Stimulated activated CD8-positive, alpha-beta memory T cell treated with anti-CD3 and anti-CD28 coated beads, Interleukin-15, amount 100 ng/mL, for 1 hour (primary cell): ENCODE results near the gene GNG4.
"Not testable (repeated sequence)": the region's sequence is repeated elsewhere in the genome, so short reads cannot be mapped to it uniquely, and the experiment has no call there.

Experiments
- DNase-seq: peaks from one replicate; pipeline ENCODE4 v3.0.0-alpha.2; 2020; ENCODE audit warnings: low read depth

The GNG4 gene

GRCh38 chr1:235625831-235626230, 23.8 kb downstream of the GNG4 start:
- DNase-seq = no peak

GRCh38 chr1:235625340-235625739, 24.2 kb downstream of the GNG4 start:
- no peak for DNase-seq

GRCh38 chr1:235624721-235625333, 24.8 kb downstream of the GNG4 start:
- no peak for DNase-seq

GRCh38 chr1:235622936-235623779, 26.4 kb downstream of the GNG4 start:
- no peak for DNase-seq

- DNase-seq = not testable (repeated sequence)
These were observed 30.4 kb downstream of the GNG4 start for GRCh38 chr1:235619149-235619548.

- no peak for DNase-seq
These were observed 31.8 kb downstream of the GNG4 start for GRCh38 chr1:235617808-235618207.

- no peak for DNase-seq
These were observed 32.4 kb downstream of the GNG4 start for GRCh38 chr1:235617140-235617539.

GRCh38 chr1:235614442-235614954, 35.1 kb downstream of the GNG4 start:
- no peak for DNase-seq

GRCh38 chr1:235613602-235614001, 36.0 kb downstream of the GNG4 start:
- no peak for DNase-seq

- DNase-seq = no peak
These were observed 36.8 kb downstream of the GNG4 start for GRCh38 chr1:235612761-235613160.

GRCh38 chr1:235610157-235610556, 39.4 kb downstream of the GNG4 start:
- DNase-seq = no peak

- no peak for DNase-seq
These were observed 41.3 kb downstream of the GNG4 start for GRCh38 chr1:235608278-235608677.

GRCh38 chr1:235607284-235607683, 42.3 kb downstream of the GNG4 start:
- DNase-seq = no peak

GRCh38 chr1:235601104-235601503, 48.5 kb downstream of the GNG4 start:
- DNase-seq = no peak

- no peak for DNase-seq
These were observed 50.0 kb downstream of the GNG4 start for GRCh38 chr1:235599536-235599935.

GRCh38 chr1:235597867-235598553, 51.6 kb downstream of the GNG4 start:
- no peak for DNase-seq

- no peak for DNase-seq
These were observed 54.5 kb downstream of the GNG4 start for GRCh38 chr1:235595079-235595478.

GRCh38 chr1:235594281-235594895, 55.2 kb downstream of the GNG4 start:
- DNase-seq = not testable (repeated sequence)

- no peak for DNase-seq
These were observed 60.6 kb downstream of the GNG4 start for GRCh38 chr1:235588916-235589515.

GRCh38 chr1:235588156-235588555, 61.4 kb downstream of the GNG4 start:
- no peak for DNase-seq

GRCh38 chr1:235586992-235587391, 62.6 kb downstream of the GNG4 start:
- no peak for DNase-seq

- no peak for DNase-seq
These were observed 63.2 kb downstream of the GNG4 start for GRCh38 chr1:235586413-235586812.
